Measurements from ENCODE around the gene TRHDE.

The TRHDE gene

GRCh38 chr12:72433298-72433697 is 161.1 kb downstream of the TRHDE start:
- Histone ChIP-seq H2AFZ (ENCODE audit: low read length, unreplicated experiment) (no peak overlapping the region), H3K4me1 (ENCODE audit: control insufficient read depth, insufficient read depth, low read length, unreplicated experiment) (no peaks in the 10 kb centered on the region), H3K27ac (ENCODE audit: low read depth, low read length) (no peak overlapping the region), H3K36me3 (ENCODE audit: insufficient read depth, low read length) (no peaks in the 10 kb centered on the region), H3K4me3 (ENCODE audit: low read depth, low read length) (no peak overlapping the region), H3K27me3 (ENCODE audit: insufficient read depth, low read length) (no peaks in the 10 kb centered on the region), H3K79me2 (ENCODE audit: control insufficient read depth, insufficient read depth, low read length, unreplicated experiment) (no peaks in the 10 kb centered on the region)

GRCh38 chr12:72434999-72435398 is 162.8 kb downstream of the TRHDE start:
- H3K27me3 ChIP-seq (ENCODE audit: insufficient read depth, low read length) = no peaks in the 10 kb centered on the region
- H3K79me2 ChIP-seq (ENCODE audit: control insufficient read depth, insufficient read depth, low read length, unreplicated experiment) = no peaks in the 10 kb centered on the region
- H3K4me3 ChIP-seq (ENCODE audit: low read depth, low read length) = no peak overlapping the region
- no peak overlapping the region for H2AFZ ChIP-seq (ENCODE audit: low read length, unreplicated experiment)
- H3K27ac ChIP-seq (ENCODE audit: low read depth, low read length) = no peak overlapping the region
- H3K4me1 ChIP-seq (ENCODE audit: control insufficient read depth, insufficient read depth, low read length, unreplicated experiment) = no peaks in the 10 kb centered on the region
- no peaks in the 10 kb centered on the region for H3K36me3 ChIP-seq (ENCODE audit: insufficient read depth, low read length)

GRCh38 chr12:72442217-72442616 is 170.0 kb downstream of the TRHDE start:
- Histone ChIP-seq H3K27ac (ENCODE audit: low read depth, low read length) (no peak overlapping the region), H3K27me3 (ENCODE audit: insufficient read depth, low read length) (no peaks in the 10 kb centered on the region), H3K4me1 (ENCODE audit: control insufficient read depth, insufficient read depth, low read length, unreplicated experiment) (no peaks in the 10 kb centered on the region), H3K79me2 (ENCODE audit: control insufficient read depth, insufficient read depth, low read length, unreplicated experiment) (no peaks in the 10 kb centered on the region), H3K4me3 (ENCODE audit: low read depth, low read length) (no peak overlapping the region), H2AFZ (ENCODE audit: low read length, unreplicated experiment) (no peak overlapping the region), H3K36me3 (ENCODE audit: insufficient read depth, low read length) (no peaks in the 10 kb centered on the region)

- H3K79me2 ChIP-seq (ENCODE audit: control insufficient read depth, insufficient read depth, low read length, unreplicated experiment) = no peaks in the 10 kb centered on the region
- no peak overlapping the region for H3K27ac ChIP-seq (ENCODE audit: low read depth, low read length)
- H3K27me3 ChIP-seq (ENCODE audit: insufficient read depth, low read length) = no peaks in the 10 kb centered on the region
- no peak overlapping the region for H3K4me3 ChIP-seq (ENCODE audit: low read depth, low read length)
- no peak overlapping the region for H2AFZ ChIP-seq (ENCODE audit: low read length, unreplicated experiment)
- no peaks in the 10 kb centered on the region for H3K4me1 ChIP-seq (ENCODE audit: control insufficient read depth, insufficient read depth, low read length, unreplicated experiment)
- H3K36me3 ChIP-seq (ENCODE audit: insufficient read depth, low read length) = no peaks in the 10 kb centered on the region
These were observed 172.0 kb downstream of the TRHDE start for GRCh38 chr12:72444125-72444524.

GRCh38 chr12:72444566-72444965 is 172.4 kb downstream of the TRHDE start:
- Histone ChIP-seq H3K4me3 (ENCODE audit: low read depth, low read length) (no peak overlapping the region), H3K79me2 (ENCODE audit: control insufficient read depth, insufficient read depth, low read length, unreplicated experiment) (no peaks in the 10 kb centered on the region), H3K36me3 (ENCODE audit: insufficient read depth, low read length) (no peaks in the 10 kb centered on the region), H2AFZ (ENCODE audit: low read length, unreplicated experiment) (no peak overlapping the region), H3K27me3 (ENCODE audit: insufficient read depth, low read length) (no peaks in the 10 kb centered on the region), H3K4me1 (ENCODE audit: control insufficient read depth, insufficient read depth, low read length, unreplicated experiment) (no peaks in the 10 kb centered on the region), H3K27ac (ENCODE audit: low read depth, low read length) (no peak overlapping the region)

- no peak overlapping the region for H2AFZ ChIP-seq (ENCODE audit: low read length, unreplicated experiment)
- no peaks in the 10 kb centered on the region for H3K36me3 ChIP-seq (ENCODE audit: insufficient read depth, low read length)
- H3K27me3 ChIP-seq (ENCODE audit: insufficient read depth, low read length) = no peaks in the 10 kb centered on the region
- H3K27ac ChIP-seq (ENCODE audit: low read depth, low read length) = no peak overlapping the region
- no peaks in the 10 kb centered on the region for H3K79me2 ChIP-seq (ENCODE audit: control insufficient read depth, insufficient read depth, low read length, unreplicated experiment)
- H3K4me1 ChIP-seq (ENCODE audit: control insufficient read depth, insufficient read depth, low read length, unreplicated experiment) = no peaks in the 10 kb centered on the region
- H3K4me3 ChIP-seq (ENCODE audit: low read depth, low read length) = no peak overlapping the region
These were observed 175.9 kb downstream of the TRHDE start for GRCh38 chr12:72448089-72448488.

GRCh38 chr12:72448805-72449204 is 176.6 kb downstream of the TRHDE start:
- H3K27me3 ChIP-seq (ENCODE audit: insufficient read depth, low read length) = no peaks in the 10 kb centered on the region
- H2AFZ ChIP-seq (ENCODE audit: low read length, unreplicated experiment) = no peak overlapping the region
- no peak overlapping the region for H3K4me3 ChIP-seq (ENCODE audit: low read depth, low read length)
- H3K27ac ChIP-seq (ENCODE audit: low read depth, low read length) = no peak overlapping the region
- no peaks in the 10 kb centered on the region for H3K79me2 ChIP-seq (ENCODE audit: control insufficient read depth, insufficient read depth, low read length, unreplicated experiment)
- H3K4me1 ChIP-seq (ENCODE audit: control insufficient read depth, insufficient read depth, low read length, unreplicated experiment) = no peaks in the 10 kb centered on the region
- no peaks in the 10 kb centered on the region for H3K36me3 ChIP-seq (ENCODE audit: insufficient read depth, low read length)

GRCh38 chr12:72453066-72453465 is 180.9 kb downstream of the TRHDE start:
- no peaks in the 10 kb centered on the region for H3K27me3 ChIP-seq (ENCODE audit: insufficient read depth, low read length)
- no peak overlapping the region for H3K27ac ChIP-seq (ENCODE audit: low read depth, low read length)
- H3K4me3 ChIP-seq (ENCODE audit: low read depth, low read length) = no peak overlapping the region
- no peaks in the 10 kb centered on the region for H3K4me1 ChIP-seq (ENCODE audit: control insufficient read depth, insufficient read depth, low read length, unreplicated experiment)
- H3K36me3 ChIP-seq (ENCODE audit: insufficient read depth, low read length) = no peaks in the 10 kb centered on the region
- no peak overlapping the region for H2AFZ ChIP-seq (ENCODE audit: low read length, unreplicated experiment)
- H3K79me2 ChIP-seq (ENCODE audit: control insufficient read depth, insufficient read depth, low read length, unreplicated experiment) = no peaks in the 10 kb centered on the region

- Histone ChIP-seq H3K4me3 (ENCODE audit: low read depth, low read length) (no peak overlapping the region), H2AFZ (ENCODE audit: low read length, unreplicated experiment) (no peak overlapping the region), H3K27ac (ENCODE audit: low read depth, low read length) (no peak overlapping the region), H3K27me3 (ENCODE audit: insufficient read depth, low read length) (no peaks in the 10 kb centered on the region), H3K4me1 (ENCODE audit: control insufficient read depth, insufficient read depth, low read length, unreplicated experiment) (no peaks in the 10 kb centered on the region), H3K36me3 (ENCODE audit: insufficient read depth, low read length) (no peaks in the 10 kb centered on the region), H3K79me2 (ENCODE audit: control insufficient read depth, insufficient read depth, low read length, unreplicated experiment) (no peaks in the 10 kb centered on the region)
These were observed 181.4 kb downstream of the TRHDE start for GRCh38 chr12:72453550-72453949.

- H3K79me2 ChIP-seq (ENCODE audit: control insufficient read depth, insufficient read depth, low read length, unreplicated experiment) = no peaks in the 10 kb centered on the region
These were observed 192.3 kb downstream of the TRHDE start for GRCh38 chr12:72464471-72464870.

GRCh38 chr12:72465155-72465554 is 193.0 kb downstream of the TRHDE start:
- Histone ChIP-seq H3K36me3 (ENCODE audit: insufficient read depth, low read length) (no peaks in the 10 kb centered on the region), H3K79me2 (ENCODE audit: control insufficient read depth, insufficient read depth, low read length, unreplicated experiment) (no peaks in the 10 kb centered on the region), H3K27me3 (ENCODE audit: insufficient read depth, low read length) (no peaks in the 10 kb centered on the region), H2AFZ (ENCODE audit: low read length, unreplicated experiment) (no peak overlapping the region), H3K4me3 (ENCODE audit: low read depth, low read length) (no peak overlapping the region), H3K4me1 (ENCODE audit: control insufficient read depth, insufficient read depth, low read length, unreplicated experiment) (no peaks in the 10 kb centered on the region), H3K27ac (ENCODE audit: low read depth, low read length) (no peak overlapping the region)

More at GRCh38 chr12:72464471-72464870, 192.3 kb downstream of the TRHDE start:
- Histone ChIP-seq H2AFZ (ENCODE audit: low read length, unreplicated experiment) (no peak overlapping the region), H3K27ac (ENCODE audit: low read depth, low read length) (no peak overlapping the region), H3K4me1 (ENCODE audit: control insufficient read depth, insufficient read depth, low read length, unreplicated experiment) (no peaks in the 10 kb centered on the region), H3K4me3 (ENCODE audit: low read depth, low read length) (no peak overlapping the region), H3K36me3 (ENCODE audit: insufficient read depth, low read length) (no peaks in the 10 kb centered on the region), H3K27me3 (ENCODE audit: insufficient read depth, low read length) (no peaks in the 10 kb centered on the region)

Data from ACC112 (cell line).